ENCODE data around the gene VIT.

Gene VIT

GRCh38 chr2:36859366-36859792 lies 162.9 kb downstream of the VIT start:
- no peak for DNase-seq (ENCODE audit: low read depth)

GRCh38 chr2:36861896-36862295 lies 165.4 kb downstream of the VIT start:
- DNase-seq (ENCODE audit: low read depth) = no peak

Data from T follicular helper cell (primary cell).